D341Med (cell line): ENCODE results near the gene DHDH.

Source experiments
- DNase-seq: peaks from one replicate; pipeline ENCODE4 v3.0.0; 2012; ENCODE audit warnings: low spot score

The DHDH gene

GRCh38 chr19:48967346-48968178 is 34.1 kb downstream of the DHDH start:
- DNase-seq: no peak

GRCh38 chr19:48968179-48968661 is 34.7 kb downstream of the DHDH start:
- no peak for DNase-seq

DNA sequence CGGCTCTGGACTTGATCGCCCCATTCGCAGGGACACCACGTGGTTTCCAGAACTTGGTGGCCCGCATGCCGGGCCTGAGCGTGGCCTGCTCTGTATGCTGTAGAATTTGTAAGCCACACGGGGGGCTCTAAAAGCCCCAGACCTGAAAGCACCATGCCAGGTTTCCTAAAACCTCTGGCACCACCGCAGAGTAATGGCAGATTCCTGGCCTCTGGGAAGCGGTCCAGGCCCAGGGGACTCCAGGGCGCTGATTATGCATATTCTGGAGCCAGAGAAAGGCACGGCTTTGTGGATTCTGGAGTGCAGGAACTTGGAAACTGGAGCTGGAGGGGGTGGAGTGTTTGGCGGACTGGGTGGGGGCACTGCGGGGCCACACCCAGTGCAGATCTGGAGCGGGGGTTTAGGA is 35.3 kb downstream of the DHDH start:
- DNase-seq: no peak

- no peak for DNase-seq
These were observed 36.0 kb downstream of the DHDH start for GRCh38 chr19:48969276-48970138.

- no peak for DNase-seq
These were observed 36.8 kb downstream of the DHDH start for GRCh38 chr19:48970139-48970766.

DNA sequence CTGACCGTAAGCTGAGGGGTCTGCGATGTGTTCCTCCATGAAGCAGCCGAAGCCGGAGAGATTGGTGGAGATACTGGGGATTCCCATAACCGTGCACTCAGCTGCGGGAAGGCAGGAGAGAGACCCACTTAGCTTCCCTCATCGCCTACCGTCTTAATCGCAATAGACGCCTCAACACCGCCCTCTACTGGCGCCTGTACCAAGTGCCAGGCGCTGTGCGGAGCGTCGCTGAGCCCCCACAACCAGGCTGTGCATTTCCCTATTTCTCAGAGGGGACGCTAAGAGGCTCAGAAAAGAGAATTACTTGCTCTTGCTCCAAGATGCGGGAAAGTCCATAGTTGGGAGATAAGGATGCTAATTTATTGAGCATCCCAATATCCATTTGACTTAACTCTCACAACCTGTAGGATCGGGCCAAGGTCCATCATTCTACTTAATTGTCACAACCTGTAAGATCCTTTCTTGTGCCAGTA is 37.5 kb downstream of the DHDH start:
- peak; percentile 88 for DNase-seq

GRCh38 chr19:48975947-48976847 is 42.7 kb downstream of the DHDH start:
- DNase-seq: peak; percentile 67

DNA sequence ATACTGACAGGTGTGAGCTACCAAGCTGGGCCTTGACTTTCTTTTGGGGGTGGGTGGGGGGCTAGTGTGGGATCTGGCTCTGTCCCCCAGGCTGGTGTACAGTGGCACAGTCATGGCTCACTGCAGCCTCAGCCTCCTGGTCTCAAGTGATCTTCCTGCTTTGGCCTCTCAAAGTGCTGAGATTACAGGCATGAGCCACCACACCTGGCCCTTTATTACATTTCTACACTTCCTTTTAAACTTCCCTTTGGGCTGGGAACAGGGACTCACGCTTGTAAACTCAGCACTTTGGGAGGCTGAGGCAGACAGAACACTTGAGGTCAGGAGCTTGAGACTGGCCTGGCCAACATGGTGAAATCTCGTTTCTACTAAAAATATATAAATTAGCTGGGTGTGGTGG is 43.6 kb downstream of the DHDH start:
- no peak for DNase-seq

DNA sequence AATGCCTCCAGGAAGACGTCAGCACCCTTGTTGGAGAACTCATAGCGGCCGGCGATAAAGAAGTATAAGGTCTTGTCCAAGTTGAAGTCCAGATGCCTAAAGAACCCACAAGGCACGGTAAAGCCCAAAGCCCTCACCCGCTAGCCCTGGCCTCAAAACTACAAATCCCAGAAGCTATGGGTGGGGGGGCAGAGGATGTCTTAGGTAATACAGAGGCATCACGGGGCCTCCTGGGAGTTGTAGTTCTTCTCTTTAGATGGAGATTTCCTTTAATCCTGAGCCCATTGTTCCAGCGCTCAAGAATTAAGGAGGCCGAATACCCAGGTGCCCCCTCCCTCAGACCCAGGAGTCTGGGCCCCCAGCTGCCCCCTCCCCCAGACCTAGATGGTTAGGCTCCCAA is 48.8 kb downstream of the DHDH start:
- peak; percentile 60 for DNase-seq

GRCh38 chr19:48985711-48986110 is 52.2 kb downstream of the DHDH start:
- no peak for DNase-seq

- DNase-seq: no peak
These were observed 52.7 kb downstream of the DHDH start for GRCh38 chr19:48986211-48986610.

- no peak for DNase-seq
These were observed 53.8 kb downstream of the DHDH start for GRCh38 chr19:48987323-48987722.

DNA sequence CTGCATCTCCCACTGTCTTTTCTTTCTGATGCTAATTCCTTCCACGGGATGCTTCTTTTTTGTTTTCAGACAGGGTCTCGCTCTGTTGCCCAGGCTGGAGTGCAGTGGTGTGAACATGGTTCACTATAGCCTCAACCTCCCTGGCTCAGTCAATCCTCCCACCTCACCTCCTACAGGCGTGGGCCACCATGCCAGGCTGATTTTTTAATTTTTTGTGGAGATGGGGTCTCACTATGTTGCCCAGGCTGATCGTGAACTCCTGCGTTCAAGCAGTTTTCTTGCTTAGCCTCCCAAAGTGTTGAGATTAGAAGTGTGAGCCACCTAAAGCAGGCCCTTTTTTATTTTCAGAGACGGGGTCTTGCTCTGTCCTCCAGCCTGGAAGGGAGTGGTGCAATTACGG is 54.8 kb downstream of the DHDH start:
- DNase-seq: no peak

DNA sequence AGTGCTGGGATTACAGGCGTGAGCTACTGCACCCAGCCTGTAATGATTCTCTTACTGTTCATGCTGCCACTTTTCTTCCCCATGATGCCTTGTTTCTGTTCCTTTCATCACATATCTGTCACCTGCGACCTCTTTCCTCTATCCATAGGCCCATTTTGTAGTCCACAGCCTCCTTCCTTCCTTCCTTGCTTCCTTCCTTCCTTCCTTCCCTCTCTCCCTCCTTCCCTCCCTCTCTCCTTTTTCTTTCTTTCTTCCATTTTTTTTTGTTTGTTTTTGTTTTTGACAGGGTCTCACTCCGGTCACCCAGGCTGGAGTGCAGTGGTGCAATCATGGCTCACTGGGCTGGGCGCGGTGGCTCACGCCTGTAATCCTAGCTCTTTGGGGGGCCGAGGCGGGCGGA is 55.4 kb downstream of the DHDH start:
- DNase-seq: no peak

GRCh38 chr19:48989701-48990291 is 56.3 kb downstream of the DHDH start:
- DNase-seq: no peak

GRCh38 chr19:48990400-48990799 is 56.9 kb downstream of the DHDH start:
- no peak for DNase-seq

- DNase-seq: no peak
These were observed 57.6 kb downstream of the DHDH start for GRCh38 chr19:48991011-48991609.

DNA sequence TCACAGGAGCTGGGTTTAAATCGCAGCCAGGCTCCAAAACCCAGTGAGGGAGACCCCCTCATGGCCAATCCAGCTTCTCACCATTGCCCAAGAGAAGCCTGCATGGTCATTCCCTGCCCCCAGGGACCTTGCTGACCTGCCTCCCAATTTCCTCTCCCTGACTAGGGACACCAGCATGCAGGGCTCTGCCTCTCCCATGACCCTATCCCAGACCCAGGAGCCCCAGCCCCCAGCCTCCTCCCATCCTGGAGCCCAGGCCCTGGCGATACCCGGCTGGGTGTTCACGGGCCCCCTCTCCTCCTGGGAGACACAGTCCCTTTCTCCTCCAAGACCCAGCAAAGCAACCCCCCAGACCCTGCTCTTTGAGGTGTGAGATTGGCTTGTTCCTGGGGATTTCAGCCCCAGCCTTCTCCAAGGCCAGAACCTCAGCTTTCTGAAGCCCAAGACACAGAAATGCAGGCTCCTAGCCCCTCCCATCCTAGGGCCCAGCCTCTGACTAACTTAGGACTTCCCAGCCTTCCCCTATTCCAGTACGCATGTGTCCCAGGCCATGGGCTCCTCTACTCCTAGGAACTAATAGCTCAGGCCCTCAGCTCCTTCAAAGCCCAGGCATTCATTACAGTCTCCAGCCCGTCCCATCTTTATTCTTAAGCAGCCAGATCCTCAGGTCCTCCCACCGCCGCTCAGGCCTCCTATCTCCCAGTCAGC is 58.5 kb downstream of the DHDH start:
- DNase-seq: peak; percentile 56

GRCh38 chr19:48992581-48993174 is 59.2 kb downstream of the DHDH start:
- peak; percentile 32 for DNase-seq
